GM21737 (cell line): ENCODE results near the gene CEP72.
"Not testable (repeated sequence)": the region's sequence is repeated elsewhere in the genome, so short reads cannot be mapped to it uniquely, and the experiment has no call there.

Experiments
- ATAC-seq: cut with Tn5 transposase; IDR thresholded peaks from one replicate; pipeline ENCODE4 v1.9.1; 2021; ENCODE audit warnings: mild to moderate bottlenecking, moderate library complexity; ENCODE audit not compliant: unreplicated experiment

CEP72 gene

DNA sequence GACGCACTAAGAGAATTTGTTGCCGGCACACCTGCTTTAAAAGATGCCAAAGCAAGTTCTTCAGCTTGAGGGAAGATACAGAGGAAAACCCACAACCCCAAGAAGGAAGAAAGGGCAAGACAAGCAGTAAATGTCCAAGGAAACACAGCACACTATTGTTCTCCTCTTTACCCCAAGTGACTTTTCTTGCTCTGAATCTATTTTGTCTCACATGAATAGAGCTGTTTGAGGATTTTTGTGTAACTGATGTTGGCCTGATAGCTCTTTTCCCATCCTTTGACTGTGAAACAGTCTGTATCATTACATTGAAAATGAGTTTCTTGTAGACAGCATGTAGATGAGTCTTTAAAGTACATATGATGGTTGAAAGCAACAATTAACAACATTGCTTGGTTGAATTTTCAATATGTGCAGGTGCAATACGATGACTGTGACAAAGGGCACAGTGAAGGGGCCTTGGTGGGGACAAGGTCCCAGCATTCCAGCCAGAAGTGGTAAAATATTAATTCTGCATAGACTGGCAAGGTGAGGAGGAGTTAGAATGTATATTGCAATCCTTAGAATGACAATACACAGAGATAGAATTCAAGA is 16.8 kb upstream of the CEP72 start:
- ATAC-seq: no peak

DNA sequence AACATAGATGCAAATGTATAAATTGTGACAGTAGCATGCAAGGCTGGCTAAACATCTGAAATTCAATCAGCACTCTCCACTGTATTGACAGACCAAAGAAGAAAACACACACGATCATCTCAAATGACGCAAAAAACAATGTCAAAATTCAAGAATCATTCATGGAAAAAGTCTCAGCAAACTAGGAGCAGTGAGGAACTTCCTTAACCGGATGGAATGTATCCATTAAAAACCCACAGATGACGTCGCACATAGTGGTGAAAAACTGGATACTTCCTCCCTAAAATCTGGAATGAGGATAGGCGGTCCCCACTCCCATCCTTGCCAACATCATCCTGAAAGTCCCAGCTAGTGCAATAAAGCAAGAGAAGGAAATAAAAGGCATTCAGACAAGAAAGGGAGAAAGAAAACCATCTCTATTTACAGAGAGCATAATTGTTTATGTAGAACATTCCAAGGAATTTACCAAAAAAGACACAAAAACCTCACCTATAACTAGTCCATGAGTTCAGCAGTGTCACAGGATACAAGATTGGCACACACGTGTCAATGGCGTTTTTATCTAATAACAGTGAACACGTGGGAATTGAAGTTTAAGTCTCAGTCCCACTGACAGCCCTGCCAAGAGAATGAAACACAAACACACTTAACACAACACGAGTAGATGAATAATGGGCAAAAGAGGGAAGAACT is 14.1 kb upstream of the CEP72 start:
- ATAC-seq: no peak

DNA sequence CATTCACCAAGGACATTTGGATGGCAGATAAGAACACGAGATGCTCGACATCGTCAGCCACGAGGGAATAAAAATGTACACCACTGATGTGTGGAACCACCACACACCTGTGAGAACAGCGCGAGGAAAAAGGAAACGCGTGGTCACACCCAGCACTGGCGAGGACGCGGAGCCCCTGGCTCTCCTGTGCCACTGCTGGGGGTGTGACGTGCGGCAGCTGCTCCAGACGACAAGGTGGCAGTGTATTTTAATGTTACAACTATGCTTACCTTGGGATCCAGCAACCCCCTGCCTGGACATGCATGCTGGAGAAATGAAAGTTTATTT is 13.6 kb upstream of the CEP72 start:
- no peak for ATAC-seq

DNA sequence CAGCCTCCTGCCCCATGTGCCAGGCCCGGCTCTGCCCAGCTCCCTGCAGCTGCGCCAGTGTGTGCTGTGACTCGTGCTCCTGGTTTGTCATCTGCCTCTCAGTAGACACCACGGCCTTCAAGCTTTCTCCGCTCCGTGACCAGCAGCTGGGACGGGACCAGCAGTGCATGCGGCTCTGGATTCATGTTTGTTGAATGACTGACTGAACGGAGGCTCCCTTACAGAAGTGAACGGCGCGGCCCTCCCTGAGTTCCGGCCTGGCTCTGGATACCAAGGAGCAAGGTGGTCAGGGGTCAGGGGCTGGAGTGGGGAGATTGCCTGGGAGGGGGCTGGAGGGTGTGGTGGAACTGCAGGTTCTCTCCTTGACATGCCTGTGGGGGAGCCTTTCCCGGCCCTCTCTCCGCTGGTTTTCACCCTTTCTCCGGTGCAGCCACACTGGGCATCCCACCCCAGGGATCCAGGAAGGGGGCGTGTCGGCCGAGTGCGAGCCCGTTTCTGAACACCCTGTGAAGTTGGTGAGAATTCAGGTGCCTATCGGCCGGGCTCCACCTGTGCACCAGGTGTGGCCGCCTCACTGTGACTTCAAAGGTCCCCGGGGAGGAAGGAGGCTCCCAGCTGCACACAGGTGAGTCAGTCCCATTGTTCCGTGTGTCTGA is 11.1 kb upstream of the CEP72 start:
- ATAC-seq: no peak

DNA sequence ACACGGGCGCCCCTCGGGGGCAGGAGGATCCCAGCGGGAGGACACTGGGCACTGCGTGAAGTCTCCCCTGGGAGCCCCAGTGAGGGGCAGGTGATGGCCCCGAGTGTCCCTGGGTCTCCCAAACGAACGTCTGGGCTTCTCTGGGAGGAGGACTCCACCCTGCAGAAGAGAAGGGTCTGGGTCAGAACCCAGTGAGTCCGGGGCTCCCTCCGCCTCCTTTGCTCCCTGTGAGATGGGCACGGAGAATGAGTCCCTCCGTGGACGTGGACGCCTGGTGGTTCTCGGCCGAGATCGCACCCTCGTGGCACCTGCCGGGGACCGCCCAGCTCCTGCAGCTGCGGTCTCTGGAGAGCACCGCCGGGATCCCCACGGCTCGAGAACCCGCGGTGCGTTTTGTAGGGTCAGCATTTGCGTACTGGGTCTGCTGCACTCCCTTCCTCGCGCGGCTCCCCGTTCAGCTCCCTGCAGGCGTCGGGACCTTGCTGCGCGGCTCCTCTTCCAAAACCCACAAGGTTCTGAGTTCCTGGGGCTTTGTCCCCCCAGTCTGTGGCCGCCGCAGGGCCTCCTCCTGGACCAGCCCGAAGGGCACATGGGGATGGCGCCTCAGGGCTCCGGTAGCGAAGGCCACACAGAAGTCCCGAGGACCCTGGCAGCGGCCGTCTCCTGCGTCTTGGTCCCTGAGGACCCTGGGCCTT is 10.2 kb upstream of the CEP72 start:
- ATAC-seq: no peak

DNA sequence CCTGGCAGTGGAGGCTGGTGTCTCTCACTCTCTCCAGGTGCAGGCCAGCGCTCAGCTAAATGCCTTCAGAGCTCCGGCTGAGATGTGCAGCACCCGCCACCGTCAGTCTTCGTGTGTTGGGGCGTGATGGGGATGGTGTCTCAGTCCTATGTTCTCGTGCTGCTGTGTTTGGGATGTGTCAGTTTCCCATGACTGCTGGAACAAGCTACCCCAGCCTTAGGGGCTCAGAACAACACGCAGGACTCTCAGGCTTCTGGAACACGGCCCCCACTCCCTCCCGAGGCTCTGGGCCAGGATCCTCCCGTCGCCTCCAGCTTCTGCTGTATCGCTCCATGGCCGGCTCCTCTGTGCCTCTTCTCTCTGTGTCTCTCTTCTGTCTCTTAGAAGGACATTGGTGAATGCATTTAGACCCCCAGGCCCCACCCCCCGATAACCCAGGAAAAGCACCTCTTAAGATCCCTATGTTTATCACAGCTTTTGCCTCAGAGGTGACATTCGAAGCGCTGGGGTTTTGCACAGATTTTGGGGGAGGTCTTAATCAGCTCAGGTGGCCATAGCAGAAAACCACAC is 9.6 kb upstream of the CEP72 start:
- ATAC-seq: no peak

DNA sequence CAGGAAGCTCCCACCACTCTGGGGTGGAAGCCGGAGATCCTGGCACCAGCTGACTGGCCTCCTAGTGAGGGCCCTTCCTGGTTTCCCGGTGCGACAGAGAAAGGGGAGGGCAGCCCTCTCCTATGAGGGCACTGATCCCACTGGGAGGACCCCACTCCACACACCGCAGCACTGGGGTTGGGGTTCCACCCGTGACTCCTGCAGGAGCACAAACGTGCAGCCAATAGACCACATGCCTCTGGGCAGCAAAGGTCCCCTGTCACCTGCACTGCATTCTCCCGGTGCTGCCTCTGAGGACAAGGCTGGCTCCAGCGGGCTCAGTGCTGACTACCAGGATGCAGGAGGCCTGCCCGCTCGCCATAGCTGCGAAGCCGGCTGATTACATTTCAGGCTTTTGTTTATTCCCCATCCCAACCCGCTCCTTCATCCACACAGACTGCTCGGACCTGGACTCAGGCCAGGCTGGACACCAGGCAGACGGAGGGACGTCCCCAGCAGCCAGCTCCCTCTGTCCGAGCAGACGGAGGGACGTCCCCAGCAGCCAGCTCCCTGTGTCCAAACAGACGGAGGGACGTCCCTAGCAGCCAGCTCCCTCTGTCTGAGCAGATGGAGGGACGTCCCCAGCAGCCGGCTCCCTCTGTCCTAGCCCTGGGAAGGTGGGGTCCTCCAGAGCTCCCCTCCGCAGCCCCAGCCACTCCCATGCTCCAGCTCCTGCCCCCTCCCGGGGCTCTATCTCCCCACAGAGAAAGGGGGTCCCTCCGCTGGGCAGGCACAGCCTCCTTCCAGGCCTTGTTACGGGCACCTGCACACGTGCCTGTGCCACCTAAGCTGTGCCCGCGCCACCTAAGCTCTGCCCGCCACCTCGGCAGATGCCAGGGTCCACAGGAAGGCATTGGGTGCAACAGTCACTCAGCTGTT is 8.8 kb upstream of the CEP72 start:
- ATAC-seq: no peak

DNA sequence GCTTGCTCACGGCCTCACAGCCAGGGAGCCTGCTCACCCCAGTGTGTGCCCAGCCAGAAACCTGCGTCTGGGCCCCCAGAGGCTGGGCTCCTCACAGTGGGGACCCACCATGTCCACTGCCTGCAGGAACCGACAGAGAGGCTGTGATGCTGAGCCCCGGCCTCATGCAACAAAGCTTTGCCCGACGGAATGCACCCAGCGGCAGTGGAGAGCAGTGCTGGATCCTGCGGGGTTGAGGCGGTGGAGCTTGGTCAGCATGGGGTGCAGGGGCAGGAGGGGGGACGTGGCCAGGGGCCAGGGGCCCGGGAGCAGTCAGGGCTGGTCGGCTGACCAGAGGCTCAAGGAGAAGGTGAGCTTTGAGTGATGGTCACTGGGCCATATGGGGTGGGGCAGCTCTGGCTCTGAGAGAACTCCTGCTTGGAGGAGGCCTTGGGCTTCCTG is 7.7 kb upstream of the CEP72 start:
- ATAC-seq: no peak

DNA sequence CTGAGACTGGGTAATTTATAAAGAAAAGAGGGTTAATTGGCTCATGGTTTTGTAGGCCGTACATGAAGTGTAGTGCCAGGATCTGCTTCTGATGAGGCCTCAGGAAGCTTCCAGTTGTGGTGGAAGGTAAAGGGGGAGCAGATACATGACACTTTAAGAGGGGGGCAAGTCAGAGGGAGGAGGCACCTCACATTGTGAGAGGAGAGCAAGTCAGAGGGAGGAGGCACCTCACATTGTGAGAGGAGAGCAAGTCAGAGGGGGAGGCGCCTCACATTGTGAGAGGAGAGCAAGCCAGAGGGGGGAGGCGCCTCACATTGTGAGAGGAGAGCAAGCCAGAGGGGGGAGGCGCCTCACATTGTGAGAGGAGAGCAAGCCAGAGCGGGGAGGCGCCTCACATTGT is 7.0 kb upstream of the CEP72 start:
- not testable (repeated sequence) for ATAC-seq

DNA sequence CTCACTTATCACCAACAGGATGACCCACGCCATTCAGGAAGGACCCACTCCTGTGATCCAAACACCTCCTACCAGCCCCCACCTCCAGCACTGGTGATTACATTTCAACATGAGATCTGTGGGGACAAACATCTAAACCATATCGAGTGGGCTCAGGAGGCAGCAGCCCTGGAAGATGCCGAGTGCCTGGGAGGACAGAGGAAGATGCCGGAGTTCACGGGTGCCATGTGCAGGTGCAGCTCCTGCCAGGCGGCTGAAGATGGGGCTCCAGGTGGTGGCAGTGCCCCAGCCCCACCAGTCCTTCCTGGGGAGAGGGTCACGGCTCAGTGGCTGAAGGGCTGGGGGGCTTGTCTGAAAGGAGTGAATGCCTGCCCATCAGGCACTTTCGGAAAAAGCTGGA is 6.1 kb upstream of the CEP72 start:
- ATAC-seq: no peak

DNA sequence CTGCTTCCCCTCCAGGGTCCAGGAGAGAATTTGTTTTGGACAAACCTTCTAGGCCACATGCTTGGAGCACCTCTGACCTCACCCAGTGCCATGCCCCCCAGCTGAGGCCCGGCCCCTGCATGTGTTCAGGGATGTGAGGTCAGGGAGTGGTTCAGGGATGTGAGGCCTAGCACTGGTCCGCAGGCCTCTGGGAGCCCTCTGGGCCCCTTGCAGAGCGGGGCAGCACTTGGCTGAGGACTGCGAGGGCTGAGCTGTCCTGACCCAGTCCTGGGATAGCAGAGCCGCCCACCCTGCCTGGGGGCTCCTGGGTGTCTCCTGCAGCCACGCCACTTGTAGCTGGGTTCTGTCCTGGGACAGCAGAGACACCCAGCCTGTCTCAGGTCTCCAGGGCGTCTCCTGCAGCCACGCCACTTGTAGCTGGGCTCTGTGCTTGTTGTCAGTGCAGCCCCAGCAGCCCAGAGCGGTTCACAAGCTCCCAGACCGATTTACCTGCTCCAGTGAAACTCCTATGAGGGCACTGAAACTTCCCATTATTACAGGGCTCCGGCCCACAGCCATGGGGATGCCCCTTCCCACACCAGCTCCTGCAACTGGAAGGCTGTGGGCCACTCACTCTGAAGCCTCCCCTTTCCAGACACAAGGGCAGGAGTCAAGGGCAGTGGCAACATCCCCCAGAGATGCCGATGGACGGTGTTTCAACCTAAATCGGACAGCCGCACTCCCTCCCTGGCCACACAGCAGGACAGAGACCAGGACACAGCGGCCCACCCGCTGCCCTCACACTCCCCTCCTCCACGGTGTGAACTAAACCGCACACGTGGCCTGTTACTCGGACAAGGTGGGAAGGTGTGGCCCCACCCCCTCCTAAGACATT is 5.4 kb upstream of the CEP72 start:
- ATAC-seq: no peak

DNA sequence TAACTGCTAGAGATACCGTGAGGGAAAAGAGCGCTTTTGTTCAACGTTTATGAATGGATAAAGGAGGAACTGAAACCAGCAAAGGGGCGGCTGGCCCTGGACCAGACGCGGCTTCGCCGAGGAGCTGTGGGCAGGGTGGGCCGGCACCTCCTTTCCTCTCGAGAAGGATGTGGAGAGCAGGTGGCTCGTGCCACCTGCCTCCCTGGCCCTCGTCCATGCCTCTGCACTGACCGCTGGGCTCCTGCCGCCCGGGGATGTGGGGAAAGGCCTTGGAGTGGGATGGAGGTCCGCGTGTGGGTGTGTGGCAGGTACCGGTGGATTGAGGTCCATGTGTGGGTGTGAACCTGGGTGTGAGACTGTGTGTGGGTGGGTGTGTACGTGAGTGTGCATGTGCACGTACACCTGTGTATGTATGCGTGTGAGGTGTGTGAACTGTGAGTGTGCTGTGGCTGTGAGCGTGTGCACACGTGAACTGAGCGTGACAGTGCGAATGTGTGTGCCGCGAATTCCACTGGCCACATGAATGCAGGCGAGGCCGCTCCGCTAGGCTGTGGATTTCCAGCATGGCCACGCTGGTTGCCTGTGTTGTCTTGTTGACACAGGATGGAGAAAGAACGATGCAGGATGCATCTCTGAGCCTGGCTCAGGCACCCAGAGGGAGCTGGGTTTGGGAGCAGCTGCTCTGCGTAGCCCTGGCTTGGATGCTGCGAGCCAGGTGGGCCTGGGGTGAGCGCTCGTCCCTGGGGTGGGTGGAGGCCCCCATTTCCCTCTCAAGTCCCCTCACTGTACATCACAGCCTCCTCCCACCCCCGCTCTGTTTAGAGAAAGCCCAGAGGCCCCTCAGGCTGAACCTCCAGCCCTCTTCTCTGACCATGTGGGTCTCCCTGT is 4.4 kb upstream of the CEP72 start:
- no peak for ATAC-seq

DNA sequence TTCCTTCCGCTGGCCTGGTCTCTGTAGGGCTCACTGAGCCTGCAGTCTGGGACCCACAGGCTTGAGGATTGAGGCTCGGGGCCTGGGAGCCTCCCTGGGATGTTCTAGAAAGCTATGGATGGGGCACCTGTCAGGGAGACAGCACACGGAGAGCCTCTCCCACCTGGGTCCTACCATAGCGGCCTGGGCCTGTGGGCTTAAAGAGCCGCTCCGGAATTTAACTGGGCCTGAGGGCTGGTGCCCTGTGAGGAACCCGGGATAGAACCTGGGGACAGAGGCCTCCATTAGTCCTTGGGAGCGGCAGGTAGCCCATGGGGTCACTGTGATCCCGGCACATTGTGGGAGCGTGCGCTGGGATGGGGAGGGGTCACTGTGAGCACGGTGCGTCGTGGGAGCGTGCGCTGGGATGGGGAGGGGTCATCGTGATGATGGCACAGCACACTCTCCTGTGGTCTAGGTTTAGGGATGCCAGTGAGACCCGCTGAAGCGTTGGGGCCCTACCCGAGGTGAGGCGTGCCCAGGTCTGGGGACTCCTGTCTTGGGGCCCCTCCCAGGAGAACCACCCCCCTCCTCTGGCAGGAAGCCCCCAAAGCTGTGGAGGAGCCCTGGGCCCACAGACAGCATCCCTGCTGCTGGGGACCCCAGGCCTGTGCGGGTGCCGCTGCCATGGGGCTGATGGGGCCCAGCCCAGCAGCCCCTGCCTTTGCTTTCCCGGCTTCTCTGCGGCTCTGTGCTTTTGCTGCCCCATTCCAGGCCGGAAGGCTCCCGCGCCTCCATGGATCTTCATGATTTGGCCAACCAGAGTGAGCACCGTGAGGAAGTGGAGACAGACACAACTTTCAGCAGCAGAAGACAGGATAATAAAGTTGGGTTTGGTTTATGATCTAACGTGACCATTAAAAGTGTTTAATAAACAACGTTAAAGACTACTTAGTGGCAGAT is 3.4 kb upstream of the CEP72 start:
- ATAC-seq: no peak

DNA sequence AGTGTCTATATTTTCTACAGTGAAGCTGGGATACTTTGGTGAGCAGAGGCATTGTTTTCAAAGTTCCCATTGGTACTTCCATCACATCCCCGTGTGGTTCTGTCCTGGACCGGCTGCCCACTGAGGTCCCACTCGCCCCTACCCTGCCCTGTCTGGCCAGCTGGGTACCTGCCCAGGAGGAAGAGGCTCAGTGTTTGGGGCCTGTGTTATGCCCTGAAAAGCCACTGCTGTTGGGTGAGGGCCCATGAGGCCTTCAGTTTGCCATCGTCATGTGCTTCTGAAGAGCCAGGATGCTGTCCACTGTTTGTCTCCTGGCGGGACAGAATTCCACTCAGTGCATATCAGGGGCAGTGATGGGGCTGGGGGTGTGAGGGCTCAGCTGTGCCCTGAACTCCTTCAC is 2.6 kb upstream of the CEP72 start:
- ATAC-seq: no peak

DNA sequence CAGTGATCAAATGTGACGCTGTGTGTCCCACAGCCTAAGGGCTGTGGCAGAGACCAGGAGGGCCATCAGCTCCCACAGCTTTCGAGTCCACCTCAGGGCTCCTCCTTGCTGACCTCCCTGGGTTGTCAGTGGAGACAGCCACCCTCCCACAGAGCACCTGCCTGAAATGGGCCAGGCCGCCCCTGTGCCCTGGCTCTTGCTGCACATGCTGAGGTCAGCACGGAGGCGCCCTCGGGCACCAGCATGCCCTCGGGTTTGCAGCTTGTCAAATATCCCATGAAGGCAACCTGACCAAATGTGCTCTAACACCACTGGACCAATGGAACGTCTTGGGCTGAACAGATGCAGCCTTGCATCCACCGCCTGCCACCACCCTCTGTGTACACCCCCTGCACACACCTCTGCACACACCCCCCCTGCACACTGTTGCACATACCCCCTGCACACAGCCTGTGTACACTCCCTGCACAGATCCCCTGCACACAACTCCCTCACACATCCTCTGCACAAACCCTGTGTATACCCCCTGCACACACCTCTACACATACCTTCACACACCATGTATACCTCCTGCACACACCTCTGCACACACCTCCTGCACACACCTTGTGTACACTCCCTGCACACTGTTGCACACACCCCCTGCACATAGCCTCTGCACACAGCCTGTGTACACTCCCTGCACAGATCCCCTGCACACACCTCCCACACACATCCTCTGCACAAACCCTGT is 2.0 kb upstream of the CEP72 start:
- ATAC-seq: no peak

DNA sequence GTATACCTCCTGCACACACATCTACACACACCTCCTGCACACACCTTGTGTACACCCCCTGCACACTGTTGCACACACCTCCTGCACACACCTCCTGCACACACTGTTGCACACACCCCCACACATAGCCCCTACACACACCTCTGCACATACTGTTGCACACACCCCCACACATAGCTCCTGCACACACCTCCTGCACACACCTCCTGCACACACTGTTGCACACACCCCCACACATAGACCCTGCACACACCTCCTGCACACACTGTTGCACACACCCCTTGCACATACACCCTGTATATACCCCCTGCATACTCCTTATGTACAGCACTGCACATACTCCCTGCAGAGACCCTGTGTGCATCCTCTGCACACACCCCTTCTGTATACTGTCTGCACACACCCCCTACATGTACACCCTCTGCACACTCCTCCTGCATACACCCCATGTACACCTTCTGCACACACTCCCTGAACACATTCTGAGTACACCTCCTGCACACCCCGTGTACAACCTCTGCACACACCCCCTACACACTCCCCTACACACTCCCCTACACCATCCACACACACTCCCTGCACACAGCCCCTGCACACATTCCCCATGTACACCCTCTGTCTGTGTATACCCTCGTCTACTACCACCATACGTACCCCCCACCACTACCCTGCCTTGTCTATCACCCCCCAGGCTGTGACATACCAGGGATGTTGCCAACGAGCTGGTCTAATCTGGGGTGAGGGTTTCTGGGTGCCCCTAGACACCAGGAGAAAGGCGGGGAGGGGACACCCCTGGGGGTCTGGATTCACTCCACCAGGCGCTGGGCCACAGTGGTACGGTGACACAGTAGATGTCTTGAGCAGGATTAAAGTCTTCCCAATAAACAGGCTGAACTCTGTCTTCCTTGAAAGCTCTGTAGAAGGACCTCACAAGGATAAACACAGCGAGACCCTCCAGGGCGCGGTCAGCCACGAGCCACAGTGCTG is 1.1 kb upstream of the CEP72 start:
- ATAC-seq: no peak
